Activated T-cell treated with anti-CD3 and anti-CD28 coated beads, Interleukin-2, amount 50 U/mL, for 24 hours (primary cell): ENCODE data around the gene PLXNC1.

ENCODE experiments used
- DNase-seq: peaks from one replicate; pipeline ENCODE4 v3.0.0-alpha.2; 2020
- H3K27ac Mint-ChIP-seq: 2 replicates; pipeline ENCODE4 v1.8.0; 2020; ENCODE audit warnings: mild to moderate bottlenecking, mixed read lengths
- H3K27me3 Mint-ChIP-seq: 2 replicates; pipeline ENCODE4 v1.8.0; 2020; ENCODE audit warnings: mixed read lengths
- H3K36me3 Mint-ChIP-seq: 2 replicates; pipeline ENCODE4 v1.8.0; 2020; ENCODE audit warnings: low read depth, mixed read lengths
- H3K4me1 Mint-ChIP-seq: 2 replicates; pipeline ENCODE4 v1.8.0; 2020; ENCODE audit warnings: low read depth, mixed read lengths
- H3K4me3 Mint-ChIP-seq: 2 replicates; pipeline ENCODE4 v1.8.0; 2020; ENCODE audit warnings: mild to moderate bottlenecking, moderate library complexity, mixed read lengths
- H3K9me3 Mint-ChIP-seq: 2 replicates; pipeline ENCODE4 v1.8.0; 2020; ENCODE audit warnings: mixed read lengths

PLXNC1 gene

GRCh38 chr12:94267537-94267872, 119.1 kb downstream of the PLXNC1 start:
- H3K4me3 Mint-ChIP-seq = no peak overlapping the region
- peaks cover 46% of the 10 kb centered on the region for H3K36me3 Mint-ChIP-seq
- no peak for DNase-seq
- H3K27ac Mint-ChIP-seq = no peak overlapping the region
- no peaks in the 10 kb centered on the region for H3K9me3 Mint-ChIP-seq
- no peaks in the 10 kb centered on the region for H3K27me3 Mint-ChIP-seq
- H3K4me1 Mint-ChIP-seq = peaks cover 81% of the 10 kb centered on the region

- H3K27me3 Mint-ChIP-seq = no peaks in the 10 kb centered on the region
- peaks cover 46% of the 10 kb centered on the region for H3K36me3 Mint-ChIP-seq
- H3K4me1 Mint-ChIP-seq = peaks cover 76% of the 10 kb centered on the region
- DNase-seq = no peak
- H3K9me3 Mint-ChIP-seq = no peaks in the 10 kb centered on the region
- H3K4me3 Mint-ChIP-seq = no peak overlapping the region
- no peak overlapping the region for H3K27ac Mint-ChIP-seq
These were observed 119.6 kb downstream of the PLXNC1 start for GRCh38 chr12:94267921-94268471.

- peaks cover 47% of the 10 kb centered on the region for H3K36me3 Mint-ChIP-seq
- peaks cover 63% of the 10 kb centered on the region for H3K4me1 Mint-ChIP-seq
These were observed 121.1 kb downstream of the PLXNC1 start for GRCh38 chr12:94269316-94269999.

GRCh38 chr12:94271351-94271750, 123.0 kb downstream of the PLXNC1 start:
- Mint-ChIP-seq H3K27me3 (no peaks in the 10 kb centered on the region), H3K4me1 (peaks cover 58% of the 10 kb centered on the region), H3K9me3 (no peaks in the 10 kb centered on the region), H3K4me3 (no peak overlapping the region), H3K27ac (peak overlapping the region; percentile 10), H3K36me3 (peaks cover 36% of the 10 kb centered on the region)
- DNase-seq = no peak

More at GRCh38 chr12:94269316-94269999, 121.1 kb downstream of the PLXNC1 start:
- peak overlapping the region; percentile 59 for H3K4me3 Mint-ChIP-seq
- no peak for DNase-seq
- peak overlapping the region; percentile 91 for H3K27ac Mint-ChIP-seq
- no peaks in the 10 kb centered on the region for H3K27me3 Mint-ChIP-seq
- H3K9me3 Mint-ChIP-seq = no peaks in the 10 kb centered on the region

GRCh38 chr12:94272280-94272679, 123.9 kb downstream of the PLXNC1 start:
- H3K4me1 Mint-ChIP-seq = peaks cover 49% of the 10 kb centered on the region
- H3K9me3 Mint-ChIP-seq = no peaks in the 10 kb centered on the region
- peaks cover 30% of the 10 kb centered on the region for H3K36me3 Mint-ChIP-seq
- H3K27ac Mint-ChIP-seq = no peak overlapping the region
- DNase-seq = no peak
- no peak overlapping the region for H3K4me3 Mint-ChIP-seq
- H3K27me3 Mint-ChIP-seq = no peaks in the 10 kb centered on the region

- H3K4me1 Mint-ChIP-seq = peaks cover 39% of the 10 kb centered on the region
- H3K27ac Mint-ChIP-seq = no peak overlapping the region
- H3K36me3 Mint-ChIP-seq = peaks cover 23% of the 10 kb centered on the region
- no peaks in the 10 kb centered on the region for H3K9me3 Mint-ChIP-seq
- H3K4me3 Mint-ChIP-seq = no peak overlapping the region
- no peak for DNase-seq
- no peaks in the 10 kb centered on the region for H3K27me3 Mint-ChIP-seq
These were observed 124.9 kb downstream of the PLXNC1 start for GRCh38 chr12:94273272-94273671.

- DNase-seq = no peak
- Mint-ChIP-seq H3K9me3 (no peaks in the 10 kb centered on the region), H3K27me3 (no peaks in the 10 kb centered on the region), H3K27ac (no peak overlapping the region), H3K4me3 (no peak overlapping the region), H3K36me3 (peaks cover 25% of the 10 kb centered on the region), H3K4me1 (peaks cover 10% of the 10 kb centered on the region)
These were observed 128.3 kb downstream of the PLXNC1 start for GRCh38 chr12:94276725-94277124.

GRCh38 chr12:94277426-94278000, 129.1 kb downstream of the PLXNC1 start:
- DNase-seq = no peak
- Mint-ChIP-seq H3K4me1 (peaks cover 10% of the 10 kb centered on the region), H3K27ac (no peak overlapping the region), H3K36me3 (peaks cover 22% of the 10 kb centered on the region), H3K27me3 (no peaks in the 10 kb centered on the region), H3K9me3 (no peaks in the 10 kb centered on the region), H3K4me3 (no peak overlapping the region)

GRCh38 chr12:94280063-94280462, 131.7 kb downstream of the PLXNC1 start:
- no peaks in the 10 kb centered on the region for H3K9me3 Mint-ChIP-seq
- H3K4me1 Mint-ChIP-seq = peaks cover 27% of the 10 kb centered on the region
- H3K27ac Mint-ChIP-seq = no peak overlapping the region
- H3K27me3 Mint-ChIP-seq = no peaks in the 10 kb centered on the region
- peaks cover 34% of the 10 kb centered on the region for H3K36me3 Mint-ChIP-seq
- no peak for DNase-seq
- no peak overlapping the region for H3K4me3 Mint-ChIP-seq

- Mint-ChIP-seq H3K27ac (peak overlapping the region; percentile 77), H3K36me3 (peaks cover 43% of the 10 kb centered on the region), H3K9me3 (no peaks in the 10 kb centered on the region), H3K27me3 (no peaks in the 10 kb centered on the region), H3K4me1 (peaks cover 27% of the 10 kb centered on the region), H3K4me3 (peak overlapping the region; percentile 34)
- DNase-seq = no peak
These were observed 134.3 kb downstream of the PLXNC1 start for GRCh38 chr12:94282675-94283074.

GRCh38 chr12:94284046-94284445, 135.7 kb downstream of the PLXNC1 start:
- Mint-ChIP-seq H3K27ac (no peak overlapping the region), H3K9me3 (no peaks in the 10 kb centered on the region), H3K27me3 (no peaks in the 10 kb centered on the region), H3K4me3 (no peak overlapping the region), H3K4me1 (peaks cover 27% of the 10 kb centered on the region), H3K36me3 (peaks cover 56% of the 10 kb centered on the region)
- DNase-seq = no peak

GRCh38 chr12:94284859-94285258, 136.5 kb downstream of the PLXNC1 start:
- Mint-ChIP-seq H3K27ac (no peak overlapping the region), H3K27me3 (no peaks in the 10 kb centered on the region), H3K4me1 (peaks cover 27% of the 10 kb centered on the region), H3K36me3 (peaks cover 59% of the 10 kb centered on the region), H3K4me3 (no peak overlapping the region), H3K9me3 (no peaks in the 10 kb centered on the region)
- no peak for DNase-seq

- no peaks in the 10 kb centered on the region for H3K27me3 Mint-ChIP-seq
- H3K4me3 Mint-ChIP-seq = no peak overlapping the region
- peaks cover 27% of the 10 kb centered on the region for H3K4me1 Mint-ChIP-seq
- no peak overlapping the region for H3K27ac Mint-ChIP-seq
- no peaks in the 10 kb centered on the region for H3K9me3 Mint-ChIP-seq
- DNase-seq = no peak
- peaks cover 61% of the 10 kb centered on the region for H3K36me3 Mint-ChIP-seq
These were observed 137.7 kb downstream of the PLXNC1 start for GRCh38 chr12:94285943-94286582.

GRCh38 chr12:94286583-94287244, 138.3 kb downstream of the PLXNC1 start:
- no peak overlapping the region for H3K4me3 Mint-ChIP-seq
- DNase-seq = no peak
- no peak overlapping the region for H3K27ac Mint-ChIP-seq
- no peaks in the 10 kb centered on the region for H3K27me3 Mint-ChIP-seq
- no peaks in the 10 kb centered on the region for H3K9me3 Mint-ChIP-seq
- H3K36me3 Mint-ChIP-seq = peaks cover 65% of the 10 kb centered on the region
- H3K4me1 Mint-ChIP-seq = peaks cover 25% of the 10 kb centered on the region
